WTC11 (cell line): Measurements from ENCODE around the gene WDR81.

Experiments used
- CBFB ChIP-seq: sonication (generic); formaldehyde crosslinking; IDR thresholded peaks from 2 replicates; pipeline ENCODE4 v1.8.1; 2022; ENCODE audit warnings: mild to moderate bottlenecking, low read depth, missing genetic modification reagents
- CTCF ChIP-seq: fragments of 200-600 bp; IDR thresholded peaks from 2 replicates; pipeline ENCODE4 v1.8.0; 2022; ENCODE audit warnings: antibody characterized with exemption
- E2F1 ChIP-seq: sonication (generic); formaldehyde crosslinking; IDR thresholded peaks from 2 replicates; pipeline ENCODE4 v1.8.0; 2022; ENCODE audit warnings: mild to moderate bottlenecking, missing genetic modification reagents
- FOXJ3 ChIP-seq: sonication (generic); formaldehyde crosslinking; IDR thresholded peaks from 2 replicates; pipeline ENCODE4 v1.9.0; 2021; ENCODE audit warnings: missing genetic modification reagents, mild to moderate bottlenecking, borderline replicate concordance
- FOXP1 ChIP-seq: sonication (generic); formaldehyde crosslinking; IDR thresholded peaks from 2 replicates; pipeline ENCODE4 v1.8.0; 2022; ENCODE audit warnings: missing genetic modification reagents, mild to moderate bottlenecking, moderate library complexity, borderline replicate concordance
- FOXP4 ChIP-seq: sonication (generic); formaldehyde crosslinking; IDR thresholded peaks from 2 replicates; pipeline ENCODE4 v1.8.0; 2022; ENCODE audit warnings: mild to moderate bottlenecking, missing genetic modification reagents
- NFE2L1 ChIP-seq: sonication (generic); formaldehyde crosslinking; IDR thresholded peaks from 2 replicates; pipeline ENCODE4 v1.8.1; 2023; ENCODE audit warnings: missing genetic modification reagents
- NFYB ChIP-seq: sonication (generic); formaldehyde crosslinking; conservative IDR thresholded peaks from 2 replicates; pipeline ENCODE4 v1.8.0; 2022; ENCODE audit warnings: low read depth, missing genetic modification reagents
- SP1 ChIP-seq: sonication (generic); formaldehyde crosslinking; conservative IDR thresholded peaks from 2 replicates; pipeline ENCODE4 v1.8.1; 2022; ENCODE audit warnings: missing genetic modification reagents
- TEAD4 ChIP-seq: sonication (generic); formaldehyde crosslinking; IDR thresholded peaks from 2 replicates; pipeline ENCODE4 v1.8.0; 2022; ENCODE audit warnings: mild to moderate bottlenecking, missing genetic modification reagents
- USF2 ChIP-seq: sonication (generic); formaldehyde crosslinking; IDR thresholded peaks from 2 replicates; pipeline ENCODE4 v1.8.1; 2023; ENCODE audit warnings: mild to moderate bottlenecking, missing genetic modification reagents, moderate library complexity
- ZBTB21 ChIP-seq: sonication (generic); formaldehyde crosslinking; IDR thresholded peaks from 2 replicates; pipeline ENCODE4 v1.8.1; 2023; ENCODE audit warnings: mild to moderate bottlenecking, missing genetic modification reagents, borderline replicate concordance
- ZNF512 ChIP-seq: sonication (generic); formaldehyde crosslinking; IDR thresholded peaks from 2 replicates; pipeline ENCODE4 v1.8.1; 2022; ENCODE audit warnings: missing genetic modification reagents, borderline replicate concordance

GRCh38 chr17:1703063-1703462, 21.4 kb upstream of the WDR81 start:
- TF ChIP-seq CTCF (no peak), TEAD4 (no peak), SP1 (CRISPR knock-in tag) (no peak), ZNF512 (CRISPR knock-in tag) (no peak), FOXJ3 (CRISPR knock-in tag) (no peak), USF2 (CRISPR knock-in tag) (no peak), ZBTB21 (no peak), FOXP1 (CRISPR knock-in tag) (no peak), NFYB (CRISPR knock-in tag) (no peak), CBFB (no peak), FOXP4 (CRISPR knock-in tag) (no peak), NFE2L1 (no peak), E2F1 (CRISPR knock-in tag) (no peak)
